A549 treated with ZK216348 at 1 μM for 4 hours (cell line): ENCODE data around the gene KIRREL3. TPM values are rescaled to one million over a fixed set of nuclear protein-coding genes. Genes with fewer than 3 reads are reported as not detected.

Experiments
- total RNA-seq: library from RNA; stranded (reverse); fragments of 200-300 nt; extraction: Qiagen RNA extraction; gene quantifications from 5 replicates; pipeline ENCODE4 v1.2.3, GENCODE V29; 2022; ENCODE audit warnings: low read depth

Gene KIRREL3
- total RNA-seq = 8.7 to 11.6 TPM (median 9.9 TPM) in 5 replicates

DNA sequence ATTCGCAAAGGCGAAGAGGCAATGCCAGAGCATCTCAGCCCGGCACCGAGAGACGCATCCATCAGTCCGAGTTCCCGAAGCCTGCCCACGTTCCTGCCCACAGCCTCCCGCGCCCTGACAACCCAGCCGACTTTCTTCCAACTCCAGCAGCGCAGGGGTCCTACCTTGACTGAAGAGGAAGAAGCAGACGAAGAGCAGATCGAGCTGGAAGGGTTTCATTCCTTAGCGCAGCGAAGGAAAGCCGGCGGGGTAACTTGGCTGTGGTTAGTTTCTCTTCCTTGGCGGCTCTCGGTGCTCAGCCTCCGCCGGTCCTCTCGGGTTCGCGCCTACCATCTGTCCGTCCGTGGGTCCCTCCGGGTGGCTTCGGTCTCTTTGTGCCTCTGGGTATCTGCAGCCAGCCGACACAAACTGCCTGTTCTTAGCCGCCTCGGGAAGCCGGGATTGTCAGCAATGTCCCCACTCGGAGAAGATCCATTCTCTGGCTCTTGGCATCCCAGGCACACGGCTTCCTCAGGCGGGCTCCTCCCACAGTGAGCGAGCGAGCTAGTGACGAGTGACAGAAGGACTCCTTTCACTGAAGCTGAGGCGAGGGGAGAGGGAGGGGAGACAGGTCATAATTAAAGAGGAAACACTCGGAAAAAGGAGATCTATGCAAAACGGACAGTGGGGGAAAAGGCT lies at the start of gene KIRREL3:
Gene KIRREL3, minus strand, starts transcription at position 480 of the 678 bp plus-strand sequence.

